ENCODE measurements around the gene UHRF1.
"Not testable (repeated sequence)": the region's sequence is repeated elsewhere in the genome, so short reads cannot be mapped to it uniquely, and the experiment has no call there.

UHRF1 gene

DNA sequence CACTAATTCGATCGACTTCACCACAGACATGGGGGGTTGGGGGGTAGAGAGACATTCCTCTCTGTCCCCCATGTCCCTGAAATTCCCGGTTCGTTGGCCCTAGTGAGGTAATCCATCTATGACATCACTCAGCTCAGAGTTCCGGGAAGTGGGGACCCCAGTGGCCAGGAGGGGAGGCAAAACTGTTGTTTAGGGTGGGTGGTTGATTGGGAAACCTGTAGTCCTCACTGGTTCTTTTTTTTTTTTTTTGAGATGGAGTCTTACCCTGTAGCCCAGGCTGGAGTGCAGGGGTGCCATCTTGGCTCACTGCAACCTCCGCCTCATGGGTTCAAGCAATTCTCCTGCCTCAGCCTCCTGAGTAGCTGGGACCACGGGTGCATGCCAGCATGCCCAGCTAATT, 6.5 kb upstream of the UHRF1 start, which contains the start of gene ARRDC5:
TSS of gene ARRDC5 (minus strand) at position 101 of the 400 bp plus-strand sequence. CDS start at position 30, 71 bp downstream.
- DNase-seq = no peak

DNA sequence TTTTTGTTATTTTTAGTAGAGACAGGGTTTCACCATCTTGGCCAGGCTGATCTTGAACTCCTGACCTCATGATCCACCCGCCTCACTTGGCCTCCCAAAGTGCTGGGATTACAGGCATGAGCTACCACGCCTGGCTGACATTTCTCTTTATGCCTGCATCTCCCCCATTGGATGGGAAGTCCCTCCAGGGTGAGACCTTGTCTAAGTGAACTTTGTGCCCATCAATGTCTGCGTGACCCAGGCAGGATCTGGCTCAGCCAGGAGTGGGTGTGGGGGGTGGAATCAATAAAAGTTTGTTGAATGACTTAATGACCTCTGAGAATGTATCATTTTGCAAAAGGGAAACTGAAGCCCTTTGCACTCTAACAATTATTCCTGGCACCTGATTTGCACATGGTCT, 4.8 kb upstream of the UHRF1 start:
- DNase-seq = no peak

DNA sequence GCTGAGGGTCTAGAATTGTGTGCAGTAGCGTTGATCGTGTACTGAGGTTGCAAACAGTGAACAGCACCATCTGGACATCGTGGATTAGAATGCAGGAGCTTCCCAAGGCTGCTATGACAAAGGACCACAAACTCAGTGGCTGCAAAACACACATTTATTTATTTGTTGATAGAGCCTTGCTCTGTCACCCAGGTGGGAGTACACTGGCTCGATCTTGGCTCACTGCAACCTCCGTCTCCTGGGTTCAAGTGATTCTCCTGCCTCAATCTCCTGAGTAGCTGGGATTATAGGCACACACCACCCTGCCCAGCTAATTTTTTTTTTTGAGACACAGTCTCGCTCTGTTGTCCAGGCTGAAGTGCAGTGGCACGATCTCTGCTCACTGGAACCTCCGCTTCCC, 2.3 kb upstream of the UHRF1 start:
- no peak for DNase-seq

DNA sequence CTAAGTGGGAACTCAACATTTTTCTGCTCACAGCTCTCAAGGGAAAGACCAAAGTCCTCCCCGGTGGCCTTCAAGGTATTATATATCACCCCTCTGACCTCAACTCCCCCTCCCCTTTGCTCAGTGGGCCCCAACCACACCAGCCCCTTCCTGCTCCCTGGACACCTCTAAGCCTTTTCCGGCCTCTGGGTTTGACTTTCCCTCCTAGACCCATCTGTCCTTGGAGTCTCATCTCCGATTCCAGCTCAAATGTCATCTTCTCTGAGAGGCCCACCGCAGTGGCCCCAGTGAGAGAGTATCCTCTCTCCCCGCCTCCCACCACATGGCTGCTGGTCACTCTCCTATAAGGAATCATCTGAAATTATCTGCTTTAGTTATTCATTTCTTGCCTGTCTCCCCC, 941 bp upstream of the UHRF1 start:
- DNase-seq = no peak

DNA sequence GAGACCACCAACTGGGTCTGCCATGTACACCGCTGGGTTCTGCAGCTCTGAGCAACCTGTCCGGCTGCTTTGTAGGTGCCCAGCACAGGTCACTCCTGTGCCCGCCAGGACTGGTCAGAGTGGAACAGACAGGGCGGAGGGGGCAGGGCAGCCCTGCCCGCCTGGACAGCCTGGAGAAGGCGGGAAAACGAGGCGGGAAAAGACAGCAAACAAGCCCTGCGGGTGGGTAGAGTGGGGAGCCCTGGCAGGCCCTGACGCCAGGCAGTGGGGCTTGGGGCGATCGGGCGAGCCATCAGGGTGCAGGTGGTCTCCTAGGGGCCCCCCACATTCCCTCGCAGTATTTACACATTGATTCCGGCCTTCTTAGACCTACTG, 533 bp upstream of the UHRF1 start:
- no peak for DNase-seq

DNA sequence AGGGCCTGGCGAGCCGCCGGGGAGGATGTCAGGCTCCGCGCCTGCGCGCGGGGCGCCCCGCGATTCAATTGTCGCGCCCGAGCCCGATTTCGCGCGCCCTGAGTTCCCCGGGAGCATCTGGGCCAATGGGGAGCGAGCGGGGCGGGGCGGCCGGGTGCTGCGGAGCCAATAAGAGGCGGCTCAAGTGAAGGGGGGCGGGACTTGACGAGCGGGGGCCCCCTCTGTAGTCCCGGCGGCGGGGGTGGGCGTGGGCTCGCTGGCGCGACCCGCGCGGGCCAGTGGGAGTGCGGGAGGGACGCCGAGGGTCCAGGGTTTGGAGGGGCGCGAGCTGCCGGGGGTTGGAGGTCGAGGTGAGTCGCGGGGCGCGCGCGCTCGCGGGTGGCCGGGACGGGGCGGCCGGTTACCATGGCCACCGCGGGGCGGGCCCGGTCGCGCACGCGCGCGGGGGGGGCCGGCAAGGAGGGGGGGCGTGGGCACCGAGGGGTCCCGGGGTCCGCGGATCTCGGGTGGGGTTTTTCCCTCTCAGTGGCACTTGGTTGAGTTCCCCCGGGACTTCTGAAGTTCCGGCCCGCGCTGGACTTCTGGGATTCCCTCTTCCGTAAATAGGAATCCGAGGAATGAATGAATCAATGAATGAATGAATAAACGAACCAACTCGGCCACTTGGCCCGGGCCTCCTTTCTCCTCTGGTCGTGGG, 744 bp downstream of the UHRF1 start:
- peak; percentile 92 for DNase-seq

DNA sequence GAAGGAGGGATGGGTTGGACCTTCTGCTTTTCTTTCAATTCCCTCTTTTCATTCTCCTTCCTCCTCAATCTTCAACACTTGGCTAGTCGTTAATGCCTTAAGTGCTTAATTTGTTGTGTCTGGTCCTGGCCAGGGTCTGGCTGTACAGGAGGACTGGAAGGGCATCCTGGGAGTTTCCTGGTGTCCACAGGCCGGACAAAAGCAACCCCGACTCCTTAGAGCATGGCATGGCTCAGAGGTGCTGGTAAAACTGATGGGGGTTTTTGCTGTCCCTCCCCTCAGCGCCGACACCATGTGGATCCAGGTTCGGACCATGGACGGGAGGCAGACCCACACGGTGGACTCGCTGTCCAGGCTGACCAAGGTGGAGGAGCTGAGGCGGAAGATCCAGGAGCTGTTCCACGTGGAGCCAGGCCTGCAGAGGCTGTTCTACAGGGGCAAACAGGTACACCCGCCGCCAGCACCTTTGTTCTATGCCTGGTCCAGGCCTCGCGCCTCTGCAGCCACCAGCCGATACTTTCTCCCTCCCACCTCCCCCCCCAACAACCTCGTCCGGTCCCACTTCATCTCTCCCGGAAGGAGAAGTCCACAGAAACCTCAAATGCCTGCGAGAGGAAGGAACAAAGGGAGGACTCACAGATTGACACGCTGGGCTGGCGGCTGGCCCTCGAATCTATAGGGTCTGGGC, 1.4 kb downstream of the UHRF1 start:
- DNase-seq = peak; percentile 78

DNA sequence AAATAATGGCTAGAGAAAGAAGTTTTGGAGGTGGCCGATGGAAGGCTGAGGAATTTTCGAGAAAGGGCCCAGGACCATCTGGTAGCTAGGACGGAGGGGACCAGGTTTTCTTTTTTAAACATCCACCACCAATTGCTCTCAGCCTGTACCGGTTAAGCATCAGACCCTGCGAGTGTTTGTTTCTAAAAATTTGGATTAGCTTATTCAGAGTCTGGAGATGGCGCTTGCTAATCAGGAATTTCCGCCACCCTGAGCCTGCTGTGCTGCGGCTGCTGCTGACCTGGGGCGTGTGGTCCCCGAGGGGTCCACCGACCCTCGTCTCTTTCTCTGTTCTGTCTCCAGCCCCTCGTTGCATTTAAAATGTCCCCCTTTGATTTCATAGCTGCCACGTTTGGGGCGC, 2.0 kb downstream of the UHRF1 start:
- no peak for DNase-seq

DNA sequence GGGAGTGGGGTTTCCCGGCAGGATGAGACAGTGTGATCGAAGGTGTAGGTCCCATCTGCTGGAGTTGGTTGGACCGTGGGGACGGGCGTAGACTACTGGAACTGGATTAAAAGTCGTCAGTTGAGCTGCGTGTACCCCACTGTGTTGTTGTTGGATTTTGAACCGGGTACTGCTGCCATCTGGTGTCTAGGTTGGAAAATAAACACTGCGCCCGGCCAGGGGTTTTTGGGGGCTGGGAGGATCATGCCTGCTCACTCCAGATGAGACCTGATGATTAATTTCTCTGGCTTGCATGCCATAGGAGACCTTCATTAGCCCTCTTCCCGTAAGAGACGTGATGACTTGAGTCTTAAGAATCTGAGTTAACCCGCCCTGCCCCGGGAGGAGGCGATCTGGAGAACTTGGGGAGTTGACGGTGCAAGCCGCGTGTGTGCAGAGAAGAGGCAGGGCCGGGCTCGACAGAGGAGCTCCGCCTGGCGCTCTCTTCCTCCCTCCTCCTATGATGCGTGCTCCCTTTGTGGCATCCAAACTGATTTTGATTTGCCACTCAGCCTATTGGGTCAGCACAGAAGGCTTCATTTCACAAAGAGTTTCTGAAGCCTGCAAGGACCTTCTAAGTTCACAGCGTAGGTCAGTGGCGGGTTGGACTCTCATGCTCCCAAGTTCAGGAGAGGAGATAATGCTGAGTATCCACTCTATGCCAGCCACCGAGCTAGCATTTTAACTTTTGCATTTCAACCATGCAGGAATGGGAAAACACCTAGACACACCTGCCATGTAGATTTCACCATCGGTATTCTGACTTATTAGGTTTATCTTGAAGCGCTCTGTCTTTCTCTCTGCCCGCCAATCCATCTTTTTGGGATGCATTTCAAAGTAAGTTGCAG, 2.7 kb downstream of the UHRF1 start:
- DNase-seq = no peak

DNA sequence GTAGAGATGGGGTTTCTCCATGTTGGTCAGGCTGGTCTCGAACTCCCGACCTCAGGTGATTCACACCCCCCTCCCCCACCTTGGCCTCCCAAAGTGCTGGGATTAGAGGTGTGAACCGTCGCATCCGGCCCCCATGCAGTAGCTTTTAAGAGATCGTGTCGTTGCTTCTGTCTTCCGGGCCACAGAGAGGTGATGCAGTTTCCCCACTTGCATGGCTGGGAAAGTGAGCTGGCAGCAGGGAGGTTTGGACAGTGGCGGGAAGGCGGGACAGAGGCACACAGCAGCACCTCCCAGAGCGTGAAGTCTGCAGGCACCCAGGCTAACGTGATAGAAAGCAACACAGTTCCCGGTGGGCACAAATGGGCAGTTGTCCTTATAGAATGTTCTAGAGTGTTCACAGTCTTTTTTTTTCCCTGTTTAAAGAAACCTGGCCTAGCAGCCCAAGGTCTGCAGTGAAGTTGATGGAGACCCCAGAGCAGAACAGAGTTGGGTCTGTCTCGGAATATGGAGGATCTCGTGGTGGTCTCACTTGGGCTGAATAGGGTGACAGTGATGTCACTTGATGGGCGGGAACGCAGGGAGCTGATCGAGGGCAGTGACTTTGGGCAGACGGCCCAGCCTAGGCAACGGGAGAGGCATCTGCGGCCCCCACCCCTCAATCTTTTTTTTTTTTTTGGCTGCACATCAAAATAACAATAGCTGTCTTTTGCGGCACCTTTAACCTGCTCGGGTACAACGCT, 4.9 kb downstream of the UHRF1 start:
- DNase-seq = no peak

DNA sequence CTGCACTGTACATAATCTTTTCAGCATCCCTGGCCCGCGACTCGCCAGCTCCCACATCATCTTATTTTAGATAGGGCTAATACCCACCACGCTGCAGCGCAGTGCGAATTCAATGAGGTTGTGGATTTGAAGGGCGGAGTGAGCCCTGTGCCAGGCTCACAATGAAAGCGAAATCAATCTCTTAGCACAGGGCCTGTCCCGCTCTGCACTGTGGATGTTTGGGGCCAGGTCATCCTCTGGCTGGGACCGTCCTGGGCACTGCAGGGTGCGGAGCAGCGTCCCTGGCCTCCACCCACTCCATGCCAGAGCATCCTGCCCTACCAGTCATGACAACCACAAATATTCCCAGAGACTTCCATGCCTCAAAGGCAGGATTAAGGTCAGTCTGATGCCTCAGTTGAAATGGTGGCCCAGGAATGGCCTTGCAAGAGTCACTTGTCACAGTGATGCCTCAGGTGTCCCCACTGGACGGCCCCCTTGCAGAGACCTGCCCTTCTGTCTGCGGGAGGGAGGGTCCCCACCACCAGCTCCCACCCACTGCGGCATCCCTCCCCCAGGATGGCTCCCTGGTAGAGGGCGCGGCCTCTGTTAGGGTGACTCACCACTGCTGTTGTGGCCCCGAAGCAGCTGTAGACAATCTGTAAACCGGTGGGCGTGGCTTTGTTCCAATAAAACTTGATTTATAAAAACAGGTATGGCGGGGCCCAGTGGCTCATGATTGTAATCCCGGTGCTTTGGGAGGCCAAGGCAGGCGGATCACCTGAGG, 5.6 kb downstream of the UHRF1 start:
- no peak for DNase-seq

DNA sequence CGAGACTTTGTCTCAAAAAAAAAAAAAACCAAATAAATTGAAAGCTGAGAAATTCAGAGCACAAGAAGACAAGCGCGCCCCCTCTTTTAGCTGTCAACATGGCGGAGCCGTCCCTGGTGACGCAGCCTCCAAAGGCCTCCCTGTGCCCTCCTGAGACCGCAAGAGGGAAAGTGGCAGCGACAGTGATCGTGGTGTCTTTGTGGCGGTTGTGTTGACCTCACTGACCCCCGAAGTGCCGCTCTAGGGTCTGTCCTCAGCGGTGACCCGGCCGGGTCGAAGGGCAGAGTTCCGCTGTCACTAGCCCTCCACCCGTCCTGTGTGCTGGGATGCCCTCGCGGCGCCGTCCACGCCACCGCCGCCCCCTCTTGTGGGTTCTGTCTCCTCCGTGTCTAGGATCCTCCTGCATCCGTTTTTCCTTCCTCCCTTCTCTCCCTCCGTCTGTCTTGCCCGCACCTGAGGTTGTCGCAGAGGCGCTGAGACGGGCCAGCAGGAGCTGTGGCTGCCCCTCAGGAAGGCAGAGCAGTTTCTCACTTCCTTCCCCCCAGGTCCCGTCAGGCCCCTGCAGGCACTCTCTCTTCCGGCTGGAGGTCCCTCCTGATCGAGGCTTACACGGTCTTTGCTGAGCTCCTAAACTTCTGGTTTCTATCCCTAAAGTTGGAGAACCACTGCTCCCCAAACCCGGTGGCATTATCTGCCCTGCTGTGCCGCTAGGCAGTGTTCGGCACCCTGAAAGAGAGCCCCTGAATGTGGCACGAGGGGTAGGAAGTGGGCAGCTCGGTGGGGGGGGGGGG, 7.2 kb downstream of the UHRF1 start:
- peak; percentile 91 for DNase-seq

DNA sequence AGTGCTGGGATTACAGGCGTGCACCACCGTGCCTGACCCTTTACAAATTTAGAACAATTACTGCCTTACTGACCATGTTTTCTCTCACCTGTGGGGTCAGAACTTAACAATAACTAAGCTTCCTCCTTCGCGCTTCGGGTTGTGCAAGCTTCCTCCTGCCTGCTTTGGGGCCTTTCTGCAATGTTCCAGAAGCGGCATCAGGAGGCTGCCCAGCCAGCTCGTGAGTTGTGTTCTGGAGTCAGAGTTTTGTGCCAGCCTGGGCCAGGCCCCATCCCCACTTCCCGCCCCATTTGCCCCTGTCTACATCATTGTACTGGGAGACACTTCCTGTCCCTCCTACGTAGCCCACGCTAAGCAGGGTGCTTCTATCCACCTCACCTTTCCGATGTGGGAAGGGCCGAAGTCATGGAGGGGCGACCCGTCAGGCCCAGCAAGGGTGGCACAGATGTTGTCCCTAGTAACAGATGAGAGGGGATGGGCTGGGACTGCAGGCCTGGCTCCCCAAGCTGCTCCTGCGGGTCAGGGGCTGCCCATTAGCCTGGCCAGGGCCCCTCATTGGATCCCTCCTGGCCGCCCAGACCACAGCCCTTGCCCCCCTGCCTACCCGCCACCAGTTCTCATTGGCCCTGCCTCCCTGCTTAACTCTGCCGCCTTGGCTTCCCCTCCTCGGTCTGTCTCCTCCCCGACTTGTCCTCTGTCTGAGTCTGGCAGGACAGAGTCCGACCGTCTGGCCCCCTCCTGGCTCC, 13.4 kb downstream of the UHRF1 start:
- DNase-seq = no peak

DNA sequence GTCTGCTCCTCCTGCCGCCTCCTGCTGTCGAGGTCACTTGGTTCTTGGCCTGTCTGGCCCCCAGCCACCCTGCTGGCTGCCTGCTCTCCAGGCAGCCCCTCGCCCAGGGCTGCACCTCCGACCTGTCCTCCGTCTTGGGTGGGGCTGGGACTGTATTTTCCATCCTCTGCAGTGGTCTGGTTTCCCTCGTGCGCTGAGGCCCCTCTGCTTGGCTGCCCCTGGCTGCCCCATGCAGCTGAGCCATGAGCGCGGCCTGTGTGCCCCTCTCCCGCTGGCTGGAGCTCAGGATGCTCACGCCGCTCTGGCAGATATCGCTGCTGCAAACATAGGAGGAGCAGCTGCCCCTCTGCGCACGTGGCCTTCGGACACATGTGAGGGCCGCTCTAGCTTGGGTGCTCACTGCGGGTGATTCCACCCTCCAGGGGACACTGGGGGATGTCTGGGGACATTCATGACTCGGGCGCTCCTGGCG, 14.0 kb downstream of the UHRF1 start:
- no peak for DNase-seq

DNA sequence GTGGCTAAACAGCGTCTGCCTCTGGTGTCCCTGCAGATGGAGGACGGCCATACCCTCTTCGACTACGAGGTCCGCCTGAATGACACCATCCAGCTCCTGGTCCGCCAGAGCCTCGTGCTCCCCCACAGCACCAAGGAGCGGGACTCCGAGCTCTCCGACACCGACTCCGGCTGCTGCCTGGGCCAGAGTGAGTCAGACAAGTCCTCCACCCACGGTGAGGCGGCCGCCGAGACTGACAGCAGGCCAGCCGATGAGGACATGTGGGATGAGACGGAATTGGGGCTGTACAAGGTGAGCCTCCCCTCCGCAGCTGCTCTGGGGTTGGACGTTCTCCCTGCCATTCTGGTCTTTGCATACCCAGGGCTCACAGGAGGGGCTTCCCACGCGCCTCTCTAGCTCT, 19.9 kb downstream of the UHRF1 start:
- no peak for DNase-seq

DNA sequence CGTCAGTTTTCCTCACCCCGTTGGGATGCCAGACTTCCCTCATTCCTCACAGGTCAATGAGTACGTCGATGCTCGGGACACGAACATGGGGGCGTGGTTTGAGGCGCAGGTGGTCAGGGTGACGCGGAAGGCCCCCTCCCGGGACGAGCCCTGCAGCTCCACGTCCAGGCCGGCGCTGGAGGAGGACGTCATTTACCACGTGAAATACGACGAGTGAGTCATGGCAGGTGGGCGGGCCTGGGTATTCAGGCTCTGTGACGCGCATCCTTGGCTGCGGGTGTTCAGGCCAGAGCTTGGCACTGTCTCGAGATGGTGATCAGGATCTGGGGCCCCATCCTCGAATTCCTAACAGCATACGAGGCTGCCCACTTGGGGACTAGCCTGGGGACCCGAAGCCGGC, 21.4 kb downstream of the UHRF1 start:
- no peak for DNase-seq

DNA sequence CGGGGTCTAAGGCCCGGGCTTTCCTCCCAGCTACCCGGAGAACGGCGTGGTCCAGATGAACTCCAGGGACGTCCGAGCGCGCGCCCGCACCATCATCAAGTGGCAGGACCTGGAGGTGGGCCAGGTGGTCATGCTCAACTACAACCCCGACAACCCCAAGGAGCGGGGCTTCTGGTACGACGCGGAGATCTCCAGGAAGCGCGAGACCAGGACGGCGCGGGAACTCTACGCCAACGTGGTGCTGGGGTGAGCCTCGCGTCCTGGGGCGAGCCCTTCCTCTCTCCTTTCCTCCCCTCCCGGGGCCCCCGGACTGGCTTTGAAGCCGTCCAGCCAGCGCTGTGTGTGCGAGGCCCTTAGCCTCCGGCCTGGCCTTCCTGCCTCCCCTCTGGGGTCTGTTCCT, 23.4 kb downstream of the UHRF1 start:
- DNase-seq = no peak

DNA sequence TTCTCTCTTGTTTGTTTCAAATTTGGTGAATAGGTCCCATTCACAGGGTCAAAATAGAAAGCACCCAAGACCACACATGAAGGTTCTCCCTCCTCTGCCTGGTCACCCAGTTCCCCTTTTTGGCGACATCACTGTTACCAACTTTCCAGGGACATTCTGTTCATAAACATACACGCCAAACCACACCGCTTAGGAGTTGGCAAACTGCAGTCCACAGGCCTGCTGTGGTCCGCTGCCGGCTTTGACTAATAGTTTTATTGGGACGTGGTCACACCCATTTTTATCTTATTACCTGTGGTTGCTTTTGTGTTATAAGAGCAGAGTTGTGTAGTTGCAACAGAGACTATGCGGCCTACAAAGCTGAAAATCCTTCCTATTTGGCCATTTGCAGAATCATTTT, 24.2 kb downstream of the UHRF1 start:
- no peak for DNase-seq

DNA sequence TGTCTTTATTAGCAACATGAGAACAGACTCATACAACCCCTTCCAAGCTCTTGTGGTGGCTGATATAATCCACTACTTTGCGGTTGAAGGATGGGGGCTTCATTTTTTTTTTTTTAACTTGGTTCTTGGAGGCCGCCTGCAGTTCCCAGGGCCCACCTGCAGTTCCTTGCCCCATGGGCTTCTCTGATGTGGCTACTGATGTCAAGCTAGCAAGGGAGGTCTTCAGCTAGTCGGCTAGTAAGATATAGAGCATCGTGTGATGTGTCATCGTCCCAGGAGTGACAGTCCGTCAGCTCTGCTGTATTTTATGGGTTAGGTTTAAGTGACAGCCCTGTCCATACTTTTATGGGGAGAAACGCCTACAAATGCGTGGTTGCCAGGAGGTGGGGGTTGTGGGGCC, 26.1 kb downstream of the UHRF1 start:
- no peak for DNase-seq

DNA sequence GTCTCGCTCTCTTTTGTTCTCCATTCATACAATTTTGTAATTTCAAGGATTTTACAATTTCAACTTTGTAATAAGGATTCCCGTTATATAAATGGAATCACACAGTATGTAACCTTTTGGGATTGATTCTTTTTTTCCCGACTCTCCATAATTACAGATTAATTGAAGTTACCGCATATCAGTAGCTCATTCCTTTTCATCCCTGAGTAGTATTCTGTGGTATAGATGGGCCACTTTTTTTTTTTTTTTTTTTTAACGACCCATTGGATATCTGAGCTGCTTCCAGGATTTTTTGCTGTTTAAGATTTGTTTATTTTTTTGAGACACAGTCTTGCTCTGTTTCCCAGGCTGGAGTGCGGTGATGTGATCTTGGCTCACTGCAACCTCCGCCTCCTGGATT, 27.8 kb downstream of the UHRF1 start:
- no peak for DNase-seq

DNA sequence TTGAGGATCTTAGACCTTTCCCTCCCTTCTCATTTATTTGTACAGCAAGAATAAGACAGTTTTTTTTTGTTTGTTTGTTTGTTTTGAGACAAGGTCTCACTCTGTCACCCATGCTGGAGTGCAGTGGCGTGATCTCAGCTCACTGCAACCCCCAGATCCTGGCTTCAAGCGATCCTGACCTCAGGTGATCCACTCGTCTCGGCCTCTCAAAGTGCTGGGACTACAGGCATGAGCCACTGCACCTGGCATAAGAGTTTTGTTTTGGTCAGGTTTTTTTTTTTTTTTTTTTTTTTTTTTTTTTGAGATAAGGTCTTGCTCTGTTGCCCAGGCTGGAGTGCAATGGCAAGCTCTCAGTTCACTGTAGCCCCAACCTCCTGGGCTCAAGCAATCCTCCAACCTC, 29.2 kb downstream of the UHRF1 start:
- not testable (repeated sequence) for DNase-seq
